Natural killer cell (primary cell): ENCODE data around the gene PNP. TPM values are rescaled to one million over a fixed set of nuclear protein-coding genes. Genes with fewer than 3 reads are reported as not detected.

Source experiments
- ATAC-seq, 3 donors: fragments of 150-1000 bp in 2 of 3; fragments of 200-7000 bp in 1 of 3; cut with Tn5 transposase; 1 replicate in 1 of 3; 2 replicates in 2 of 3; pipeline ENCODE4 v1.10.0; 2021; ENCODE audit warnings: mild to moderate bottlenecking in 2 of 3, moderate library complexity in 2 of 3
- DNase-seq, 2 donors: peaks; one replicate each; pipeline versions ENCODE4 v3.0.0 to v3.0.0-alpha.2; 2013 to 2021; ENCODE audit warnings: mixed read lengths in 1 of 2
- H3K27ac ChIP-seq: one replicate; pipeline ENCODE4 v1.5.1; 2013; ENCODE audit warnings: mild to moderate bottlenecking, low read length
- H3K27me3 ChIP-seq: one replicate; pipeline ENCODE4 v1.6.1; 2013; ENCODE audit warnings: low read length; ENCODE audit not compliant: control insufficient read depth, insufficient read depth
- H3K36me3 ChIP-seq: one replicate; pipeline ENCODE4 v1.6.1; 2013; ENCODE audit warnings: low read length; ENCODE audit not compliant: control insufficient read depth, insufficient read depth
- H3K4me1 ChIP-seq: one replicate; pipeline ENCODE4 v1.6.1; 2013; ENCODE audit warnings: low read length; ENCODE audit not compliant: control insufficient read depth, insufficient read depth
- H3K4me3 ChIP-seq: one replicate; pipeline ENCODE4 v1.5.1; 2013; ENCODE audit warnings: low read length
- H3K9me3 ChIP-seq: one replicate; pipeline ENCODE4 v1.6.1; 2013; ENCODE audit warnings: low read length; ENCODE audit not compliant: control insufficient read depth, insufficient read depth
- H3K27ac Mint-ChIP-seq, 2 donors: one replicate each; pipeline ENCODE4 v1.8.0; 2022; ENCODE audit warnings: mild to moderate bottlenecking in 2 of 2, mixed read lengths in 2 of 2, moderate library complexity in 1 of 2
- H3K27me3 Mint-ChIP-seq, 2 donors: one replicate each; pipeline ENCODE4 v1.8.0; 2022; ENCODE audit warnings: low read depth in 2 of 2, mixed read lengths in 2 of 2
- H3K36me3 Mint-ChIP-seq: one replicate; pipeline ENCODE4 v1.8.0; 2022; ENCODE audit warnings: mixed read lengths
- H3K4me1 Mint-ChIP-seq, 2 donors: one replicate each; pipeline ENCODE4 v1.8.0; 2022; ENCODE audit warnings: mixed read lengths in 2 of 2
- H3K4me3 Mint-ChIP-seq: one replicate; pipeline ENCODE4 v1.8.0; 2022; ENCODE audit warnings: mild to moderate bottlenecking, moderate library complexity, mixed read lengths
- H3K9me3 Mint-ChIP-seq, 2 donors: one replicate each; pipeline ENCODE4 v1.8.0; 2022; ENCODE audit warnings: mixed read lengths in 2 of 2
- CTCF ChIP-seq: fragments of 200-600 bp; IDR thresholded peaks from one replicate; pipeline ENCODE4 v1.8.0; 2022; ENCODE audit warnings: antibody characterized with exemption
- WGBS: methylation state at CpG from one replicate; pipeline ENCODE4 v1.1.7; 2013; ENCODE audit warnings: missing lambda C conversion rate; ENCODE audit not compliant: insufficient coverage; 5-methylcytosine and 5-hydroxymethylcytosine counted together
- intact Hi-C: fragments of 100-400 bp; cut with micrococcal nuclease; formaldehyde crosslinking; loops from one replicate; pipeline ENCODE4 v1.14.2; 2022
- total RNA-seq, 4 donors: library from RNA; stranded (reverse); fragments of 120-200 nt in 1 of 4; gene quantifications; one replicate each; pipeline versions ENCODE4 v1.2.3 to v1.2.4, GENCODE V29; 2013 to 2022

PNP gene
- total RNA-seq, 3 donors from 2014 or later (not counting 1 experiment from before 2014, with no cell fraction given), result 49.5 to 76.8 (median 51.8) TPM

DNA sequence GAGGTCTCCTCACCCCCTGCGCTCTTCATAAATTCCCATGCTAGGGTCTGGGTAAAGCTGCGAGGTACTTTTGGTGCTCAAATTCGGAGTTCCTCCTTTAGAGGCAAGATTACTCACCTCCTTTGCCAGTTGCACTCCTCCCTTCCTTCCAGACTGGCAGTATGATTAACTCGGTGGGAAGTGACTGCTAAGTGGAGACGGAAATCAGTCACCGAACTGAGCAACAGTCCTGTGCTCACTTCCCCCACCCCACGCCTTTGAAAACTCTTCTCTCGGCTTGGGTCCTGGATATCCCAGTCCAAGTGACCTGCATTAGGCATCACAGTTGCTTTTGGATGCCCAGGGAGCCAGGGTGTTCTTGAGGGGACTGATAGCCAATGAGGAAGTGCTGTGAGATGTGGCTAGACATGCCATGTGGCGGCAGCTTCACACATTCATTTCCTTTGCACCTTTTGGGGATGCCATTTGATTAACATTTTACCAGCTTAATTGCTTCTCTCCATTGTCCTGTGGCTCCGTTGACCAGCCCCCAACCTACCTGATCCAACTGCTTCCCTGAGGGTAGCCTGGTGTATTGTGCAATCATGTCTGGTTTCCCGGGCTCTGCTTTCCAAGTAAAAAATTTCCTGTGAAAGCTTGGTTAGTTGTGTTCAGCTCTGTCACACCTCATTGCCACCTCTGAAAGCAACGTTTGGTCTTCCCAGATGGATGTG lies 840 bp downstream of the PNP start:
- Mint-ChIP-seq H3K36me3 (peaks cover 19% of the 10 kb centered on the region), H3K4me1 (peaks cover 38 to 39% of the 10 kb centered on the region in 2 donors)

DNA sequence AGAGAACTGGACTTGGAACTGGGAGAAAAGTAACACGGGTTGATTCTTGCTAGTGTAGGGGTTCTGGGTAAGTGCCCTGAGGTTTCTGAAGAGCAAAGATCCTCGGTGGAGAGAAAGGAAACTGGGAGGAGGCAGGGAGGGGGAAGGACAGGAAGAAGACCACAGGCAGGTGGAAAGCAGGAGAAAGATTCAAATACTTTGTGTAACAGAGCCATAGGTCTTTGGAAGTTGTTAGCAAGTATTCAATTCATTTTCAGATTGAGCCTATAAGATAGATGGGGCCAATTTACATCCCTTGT lies 1.3 kb downstream of the PNP start:
- no peaks in the 10 kb centered on the region for H3K27me3 ChIP-seq
- no peaks in the 10 kb centered on the region for H3K9me3 Mint-ChIP-seq
- TF ChIP-seq CTCF, result no peak
- peaks cover 29% of the 10 kb centered on the region for H3K4me1 ChIP-seq
- intact Hi-C loops, result loop anchor here (1.0 kb wide), 1 partner anchor 9 kb away; the partner anchor contains the start of gene PIP4P1
- no peaks in the 10 kb centered on the region for H3K9me3 ChIP-seq
- DNase-seq (no peak), ATAC-seq (no peak)
- peaks cover 38 to 41% of the 10 kb centered on the region in 2 donors for H3K4me1 Mint-ChIP-seq
- H3K36me3 Mint-ChIP-seq, result peaks cover 22% of the 10 kb centered on the region
- peak overlapping the region; percentile 99 for H3K4me3 Mint-ChIP-seq
- peak overlapping the region; percentile 88 to 98 for H3K27ac Mint-ChIP-seq
- H3K4me3 ChIP-seq, result peak overlapping the region; percentile 91
- peak overlapping the region; percentile 73 for H3K27ac ChIP-seq
- no peaks in the 10 kb centered on the region for H3K27me3 Mint-ChIP-seq
- peaks cover 35% of the 10 kb centered on the region for H3K36me3 ChIP-seq
- WGBS, result 0% methylated on average over 2 of the region's 2 CpGs

More for the DNA sequence above, 840 bp downstream of the PNP start:
- H3K27me3 Mint-ChIP-seq, result no peaks in the 10 kb centered on the region
- TF ChIP-seq CTCF, result no peak
- no peaks in the 10 kb centered on the region for H3K27me3 ChIP-seq
- H3K4me3 ChIP-seq, result peak overlapping the region; percentile 91
- peaks cover 30% of the 10 kb centered on the region for H3K36me3 ChIP-seq
- peak; percentile 47 to 70 for DNase-seq
- intact Hi-C loops, result loop anchor here (1.0 to 2.0 kb wide), 2 partner anchors 9 to 15 kb away; partner anchors contain the start of genes APEX1, OSGEP and PIP4P1
- H3K27ac Mint-ChIP-seq, result peak overlapping the region; percentile 88 to 98
- peak overlapping the region; percentile 99 for H3K4me3 Mint-ChIP-seq
- under 1% methylated on average over 11 of the region's 12 CpGs for WGBS
- peak overlapping the region; percentile 73 for H3K27ac ChIP-seq
- H3K9me3 ChIP-seq, result no peaks in the 10 kb centered on the region
- H3K4me1 ChIP-seq, result peaks cover 29% of the 10 kb centered on the region
- ATAC-seq, result peak; percentile 61 to 69 (median 66)
- no peaks in the 10 kb centered on the region for H3K9me3 Mint-ChIP-seq

DNA sequence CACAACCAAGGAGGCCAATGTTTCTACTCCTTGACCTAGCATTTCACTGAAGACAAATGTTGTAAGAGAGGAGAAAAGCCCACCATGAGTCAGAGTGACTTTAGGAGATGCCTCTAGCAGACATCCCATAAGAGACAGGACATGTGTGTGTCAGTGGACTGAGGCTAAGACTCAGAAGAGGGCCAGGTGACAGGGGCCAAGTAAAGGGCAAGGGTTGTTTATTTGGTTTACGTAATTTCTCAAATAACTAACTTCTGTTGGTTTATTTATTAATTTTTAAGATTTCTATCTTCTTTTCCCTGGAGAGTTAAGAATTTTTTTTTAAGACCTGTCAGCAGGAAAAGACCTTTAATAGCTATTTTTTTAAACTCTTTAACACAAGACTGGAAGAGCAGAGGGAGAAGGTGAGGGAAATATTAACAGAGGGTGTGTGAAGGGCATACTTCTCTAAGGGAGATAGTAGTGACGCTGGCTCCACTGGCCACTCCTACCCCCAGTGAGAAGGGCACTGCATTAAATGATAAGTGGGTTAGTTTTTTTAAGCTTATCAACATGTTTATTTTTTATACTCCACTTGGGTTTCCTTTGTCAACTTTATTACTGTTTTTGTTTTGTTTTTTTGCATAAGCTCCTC lies 3.4 kb downstream of the PNP start:
- DNase-seq (no peak), ATAC-seq (no peak)
- WGBS, result 78% methylated on average over 1 of the region's 2 CpGs
- Histone ChIP-seq H3K4me1 (peaks cover 47% of the 10 kb centered on the region), H3K4me3 (no peak overlapping the region), H3K27ac (no peak overlapping the region), H3K36me3 (peaks cover 49% of the 10 kb centered on the region), H3K9me3 (no peaks in the 10 kb centered on the region), H3K27me3 (no peaks in the 10 kb centered on the region)
- Mint-ChIP-seq H3K27me3 (no peaks in the 10 kb centered on the region), H3K4me1 (peaks cover 55% of the 10 kb centered on the region in 2 donors), H3K36me3 (peaks cover 22% of the 10 kb centered on the region), H3K27ac (peak overlapping the region; percentile 67 to 70), H3K9me3 (no peaks in the 10 kb centered on the region), H3K4me3 (peak overlapping the region; percentile 28)
- no peak for TF ChIP-seq CTCF
- intact Hi-C loops, result no loop called here
